Measurements from ENCODE around the gene RNF112.

Gene RNF112

DNA sequence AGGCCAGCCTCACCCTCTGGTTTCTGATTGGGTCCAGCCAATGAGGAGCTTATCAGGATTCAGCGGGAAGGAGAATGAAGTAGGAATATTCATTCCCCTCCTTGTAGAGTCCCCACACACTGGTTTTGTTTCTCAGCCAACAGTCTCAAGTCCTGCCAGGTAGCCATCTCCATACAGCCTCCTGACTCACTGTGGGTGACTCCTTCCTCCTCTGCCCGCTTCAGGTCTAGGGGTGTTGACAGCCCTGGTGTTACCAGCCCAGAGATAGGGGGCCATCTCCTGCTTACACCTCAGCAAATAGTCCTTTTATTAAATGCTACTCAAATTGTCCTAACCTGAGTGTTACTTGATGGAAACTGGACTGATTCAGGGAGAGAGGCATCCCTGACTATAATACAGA lies 20.1 kb upstream of the RNF112 start:
- CTCF ChIA-PET, result interaction anchor here (1.5 kb wide), 1 partner anchor 13 kb away, joined by 4 read pairs; the partner anchor contains the start of gene MAPK7
- 100% methylated on average over 1 of the region's 2 CpGs for WGBS (ENCODE audit: insufficient coverage)
- Histone ChIP-seq H3K4me1 (ENCODE audit: control extremely low read depth in 1 of 4, control insufficient read depth in 4 of 4, insufficient read depth in 4 of 4, low read length in 3 of 4) (peaks cover under 1 to 29% (median 25%) of the 10 kb centered on the region in 4 experiments), H3K4me3 (ENCODE audit: control insufficient read depth in 1 of 7, extremely low read depth in 1 of 7, insufficient read depth in 4 of 7, low read depth in 2 of 7, low read length in 6 of 7) (no peak overlapping the region), H3K27ac (ENCODE audit: insufficient read depth in 1 of 2, low read depth in 1 of 2, low read length in 2 of 2, poor library complexity in 1 of 2, severe bottlenecking in 2 of 2) (no peak overlapping the region), H3K36me3 (ENCODE audit: control insufficient read depth in 4 of 4, insufficient read depth in 4 of 4, low read length in 3 of 4) (no peaks in the 10 kb centered on the region), H3K9me3 (ENCODE audit: control extremely low read depth in 1 of 5, control insufficient read depth in 4 of 5, insufficient read depth in 2 of 5, low read depth in 1 of 5, low read length in 4 of 5) (no peaks in the 10 kb centered on the region), H3K27me3 (replicated peaks in 2 of 5; ENCODE audit: control insufficient read depth in 4 of 5, insufficient read depth in 5 of 5, low read length in 4 of 5) (no peaks in the 10 kb centered on the region)
- POLR2A ChIA-PET, result no interaction called here
- DNase-seq, result no peak

DNA sequence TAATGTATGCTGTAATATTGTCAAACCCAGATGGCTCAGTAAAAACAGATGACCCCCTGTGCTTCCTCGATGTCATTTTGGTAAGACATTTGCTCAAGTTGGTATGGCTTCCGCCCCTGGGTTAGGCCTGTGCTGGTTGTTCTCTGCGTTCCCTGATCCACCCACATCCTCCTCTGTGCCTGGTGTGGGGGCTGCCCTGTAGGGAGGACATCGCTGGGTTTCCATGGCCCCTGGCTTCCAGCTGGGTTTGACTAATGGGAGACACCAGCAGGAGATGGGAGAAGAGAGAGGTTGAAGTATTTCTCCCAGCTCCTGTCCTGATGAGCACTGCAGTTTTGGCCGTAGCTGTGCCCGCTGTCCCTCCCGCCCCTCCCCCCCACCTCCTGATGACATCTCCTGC lies 19.6 kb upstream of the RNF112 start:
- ChIA-PET CTCF (no interaction called here), POLR2A (interaction anchor here (0.5 kb wide), 1 partner anchor 42 kb away, joined by 3 read pairs; no protein-coding TSS in a partner anchor)
- Histone ChIP-seq H3K4me1 (ENCODE audit: control extremely low read depth in 1 of 4, control insufficient read depth in 4 of 4, insufficient read depth in 4 of 4, low read length in 3 of 4) (peaks cover 0 to 25% (median 20%) of the 10 kb centered on the region in 4 experiments), H3K36me3 (ENCODE audit: control insufficient read depth in 4 of 4, insufficient read depth in 4 of 4, low read length in 3 of 4) (no peaks in the 10 kb centered on the region), H3K9me3 (ENCODE audit: control extremely low read depth in 1 of 5, control insufficient read depth in 4 of 5, insufficient read depth in 2 of 5, low read depth in 1 of 5, low read length in 4 of 5) (no peaks in the 10 kb centered on the region), H3K27ac (ENCODE audit: insufficient read depth in 1 of 2, low read depth in 1 of 2, low read length in 2 of 2, poor library complexity in 1 of 2, severe bottlenecking in 2 of 2) (no peak overlapping the region), H3K27me3 (replicated peaks in 2 of 5; ENCODE audit: control insufficient read depth in 4 of 5, insufficient read depth in 5 of 5, low read length in 4 of 5) (no peaks in the 10 kb centered on the region), H3K4me3 (ENCODE audit: control insufficient read depth in 1 of 7, extremely low read depth in 1 of 7, insufficient read depth in 4 of 7, low read depth in 2 of 7, low read length in 6 of 7) (no peak overlapping the region)
- 97% methylated on average over 4 of the region's 7 CpGs for WGBS (ENCODE audit: insufficient coverage)
- DNase-seq, result no peak

DNA sequence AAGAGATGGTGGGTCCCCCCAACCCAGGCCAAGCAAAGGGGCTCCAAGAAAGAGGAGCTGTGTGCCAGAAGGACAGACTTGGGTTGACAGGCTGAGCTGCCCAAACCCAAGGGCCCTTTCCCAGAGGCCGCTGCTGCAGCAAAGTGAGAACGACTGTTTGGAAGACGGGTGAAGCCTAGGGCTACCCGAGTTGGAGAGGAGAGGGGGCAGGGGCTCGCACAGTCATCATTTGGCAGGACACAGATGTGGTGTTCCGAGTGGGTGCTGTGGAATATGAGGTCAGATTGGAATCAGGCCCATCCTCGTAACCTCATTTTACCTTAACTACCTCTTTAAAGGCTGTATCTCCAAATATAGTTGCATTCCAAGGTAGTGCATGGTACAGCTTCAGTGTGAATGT lies 18.7 kb upstream of the RNF112 start:
- H3K9me3 ChIP-seq (ENCODE audit: control extremely low read depth in 1 of 5, control insufficient read depth in 4 of 5, insufficient read depth in 2 of 5, low read depth in 1 of 5, low read length in 4 of 5), result no peaks in the 10 kb centered on the region
- H3K27ac ChIP-seq (ENCODE audit: insufficient read depth in 1 of 2, low read depth in 1 of 2, low read length in 2 of 2, poor library complexity in 1 of 2, severe bottlenecking in 2 of 2), result no peak overlapping the region
- H3K36me3 ChIP-seq (ENCODE audit: control insufficient read depth in 4 of 4, insufficient read depth in 4 of 4, low read length in 3 of 4), result no peaks in the 10 kb centered on the region
- WGBS (ENCODE audit: insufficient coverage), result 93% methylated on average over 5 of the region's 7 CpGs
- no peak overlapping the region for H3K4me3 ChIP-seq (ENCODE audit: control insufficient read depth in 1 of 7, extremely low read depth in 1 of 7, insufficient read depth in 4 of 7, low read depth in 2 of 7, low read length in 6 of 7)
- H3K4me1 ChIP-seq (ENCODE audit: control extremely low read depth in 1 of 4, control insufficient read depth in 4 of 4, insufficient read depth in 4 of 4, low read length in 3 of 4), result peaks cover 0 to 17% (median 12%) of the 10 kb centered on the region in 4 experiments
- CTCF ChIA-PET, result interaction anchor here (0.8 to 1.2 kb wide), 2 partner anchors 8 to 29 kb away, joined by 3 to 4 read pairs; partner anchors contain the start of gene B9D1
- no peaks in the 10 kb centered on the region for H3K27me3 ChIP-seq (replicated peaks in 2 of 5; ENCODE audit: control insufficient read depth in 4 of 5, insufficient read depth in 5 of 5, low read length in 4 of 5)
- POLR2A ChIA-PET, result no interaction called here
- no peak for DNase-seq

GRCh38 chr17:19397556-19398041 lies 13.4 kb upstream of the RNF112 start:
- peak overlapping the region in 1 of 2 experiments; percentile 37 for H3K27ac ChIP-seq (ENCODE audit: insufficient read depth in 1 of 2, low read depth in 1 of 2, low read length in 2 of 2, poor library complexity in 1 of 2, severe bottlenecking in 2 of 2)

GRCh38 chr17:19398301-19399181 lies 12.5 kb upstream of the RNF112 start:
- Histone ChIP-seq H3K36me3 (ENCODE audit: control insufficient read depth in 4 of 4, insufficient read depth in 4 of 4, low read length in 3 of 4) (no peaks in the 10 kb centered on the region), H3K4me3 (ENCODE audit: control insufficient read depth in 1 of 7, extremely low read depth in 1 of 7, insufficient read depth in 4 of 7, low read depth in 2 of 7, low read length in 6 of 7) (peak overlapping the region in 2 of 7 experiments; percentile 13), H3K4me1 (ENCODE audit: control extremely low read depth in 1 of 4, control insufficient read depth in 4 of 4, insufficient read depth in 4 of 4, low read length in 3 of 4) (peaks cover 6 to 26% (median 17%) of the 10 kb centered on the region in 4 experiments), H3K27me3 (replicated peaks in 2 of 5; ENCODE audit: control insufficient read depth in 4 of 5, insufficient read depth in 5 of 5, low read length in 4 of 5) (peaks cover 0 to 3% (median 0%) of the 10 kb centered on the region in 5 experiments), H3K27ac (ENCODE audit: insufficient read depth in 1 of 2, low read depth in 1 of 2, low read length in 2 of 2, poor library complexity in 1 of 2, severe bottlenecking in 2 of 2) (peak overlapping the region in 1 of 2 experiments; percentile 37), H3K9me3 (ENCODE audit: control extremely low read depth in 1 of 5, control insufficient read depth in 4 of 5, insufficient read depth in 2 of 5, low read depth in 1 of 5, low read length in 4 of 5) (no peaks in the 10 kb centered on the region)
- POLR2A ChIA-PET, result no interaction called here
- 39% methylated on average over 2 of the region's 2 CpGs for WGBS (ENCODE audit: insufficient coverage)
- DNase-seq, result peak; percentile 78 to 94 (median 94)
- CTCF ChIA-PET, result interaction anchor here (1.2 kb wide), 1 partner anchor 10 kb away, joined by 3 read pairs; no protein-coding TSS in a partner anchor

More at GRCh38 chr17:19397556-19398041, 13.4 kb upstream of the RNF112 start:
- WGBS (ENCODE audit: insufficient coverage), result 90% methylated on average over 4 of the region's 6 CpGs
- H3K4me3 ChIP-seq (ENCODE audit: control insufficient read depth in 1 of 7, extremely low read depth in 1 of 7, insufficient read depth in 4 of 7, low read depth in 2 of 7, low read length in 6 of 7), result no peak overlapping the region
- no peaks in the 10 kb centered on the region for H3K9me3 ChIP-seq (ENCODE audit: control extremely low read depth in 1 of 5, control insufficient read depth in 4 of 5, insufficient read depth in 2 of 5, low read depth in 1 of 5, low read length in 4 of 5)
- no peak for DNase-seq
- H3K27me3 ChIP-seq (replicated peaks in 2 of 5; ENCODE audit: control insufficient read depth in 4 of 5, insufficient read depth in 5 of 5, low read length in 4 of 5), result no peaks in the 10 kb centered on the region
- ChIA-PET POLR2A (no interaction called here), CTCF (interaction anchor here (1.2 to 1.3 kb wide), 2 partner anchors 9 to 35 kb away, joined by 3 read pairs; partner anchors contain the start of gene B9D1)
- H3K4me1 ChIP-seq (ENCODE audit: control extremely low read depth in 1 of 4, control insufficient read depth in 4 of 4, insufficient read depth in 4 of 4, low read length in 3 of 4), result peaks cover 6 to 26% (median 17%) of the 10 kb centered on the region in 4 experiments
- no peaks in the 10 kb centered on the region for H3K36me3 ChIP-seq (ENCODE audit: control insufficient read depth in 4 of 4, insufficient read depth in 4 of 4, low read length in 3 of 4)

DNA sequence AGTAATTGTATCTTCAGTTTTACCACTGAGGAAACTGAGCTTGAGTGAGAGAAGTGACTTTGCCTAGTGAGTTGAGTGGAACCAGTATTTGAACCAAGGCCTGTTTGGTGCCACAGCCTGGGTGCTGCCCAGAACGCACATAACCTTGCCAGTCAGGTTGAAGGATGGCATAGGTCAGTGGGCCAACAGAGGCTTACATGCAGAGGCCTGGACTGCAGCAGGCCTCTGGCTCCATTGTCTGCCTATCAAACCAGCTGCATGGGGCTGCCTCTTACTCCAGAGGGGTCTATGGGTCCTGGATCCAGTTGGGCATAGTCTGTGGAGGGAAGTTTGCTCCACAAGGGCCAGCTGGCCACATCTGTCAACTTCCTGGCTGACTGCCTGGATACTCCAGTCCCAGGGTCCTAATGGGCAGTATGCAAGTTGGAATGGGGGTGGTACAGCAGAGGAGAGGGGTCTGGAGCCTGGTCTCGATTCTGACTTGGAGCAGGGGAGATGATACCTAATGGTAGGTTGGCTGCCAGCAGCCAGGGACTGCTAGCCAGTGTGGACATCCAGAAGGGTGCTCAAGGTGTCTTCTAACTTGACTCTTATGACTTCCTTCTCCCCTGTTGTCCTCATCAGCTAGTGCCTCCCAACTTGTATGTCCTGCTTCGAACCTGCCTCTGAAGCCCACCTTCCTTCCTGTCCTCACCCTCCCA lies 11.1 kb upstream of the RNF112 start:
- 95% methylated on average over 3 of the region's 3 CpGs for WGBS (ENCODE audit: insufficient coverage)
- Histone ChIP-seq H3K9me3 (ENCODE audit: control extremely low read depth in 1 of 5, control insufficient read depth in 4 of 5, insufficient read depth in 2 of 5, low read depth in 1 of 5, low read length in 4 of 5) (no peaks in the 10 kb centered on the region), H3K4me3 (ENCODE audit: control insufficient read depth in 1 of 7, extremely low read depth in 1 of 7, insufficient read depth in 4 of 7, low read depth in 2 of 7, low read length in 6 of 7) (no peak overlapping the region), H3K4me1 (ENCODE audit: control extremely low read depth in 1 of 4, control insufficient read depth in 4 of 4, insufficient read depth in 4 of 4, low read length in 3 of 4) (peaks cover 6 to 26% (median 17%) of the 10 kb centered on the region in 4 experiments), H3K36me3 (ENCODE audit: control insufficient read depth in 4 of 4, insufficient read depth in 4 of 4, low read length in 3 of 4) (no peaks in the 10 kb centered on the region), H3K27me3 (replicated peaks in 2 of 5; ENCODE audit: control insufficient read depth in 4 of 5, insufficient read depth in 5 of 5, low read length in 4 of 5) (peaks cover 0 to 3% (median 0%) of the 10 kb centered on the region in 5 experiments), H3K27ac (ENCODE audit: insufficient read depth in 1 of 2, low read depth in 1 of 2, low read length in 2 of 2, poor library complexity in 1 of 2, severe bottlenecking in 2 of 2) (no peak overlapping the region)
- no peak for DNase-seq
- ChIA-PET POLR2A (no interaction called here), CTCF (interaction anchor here (1.2 to 2.5 kb wide), 3 partner anchors 11 to 35 kb away, joined by 3 to 8 read pairs (median 3); no protein-coding TSS in a partner anchor)
